GM10847 (cell line): ENCODE results near the gene PPP6R3.

ENCODE experiments used
- POLR2A ChIP-seq: IDR thresholded peaks from 2 replicates; pipeline ENCODE4 v1.6.1; 2011; ENCODE audit not compliant: insufficient read length; ENCODE audit errors: extremely low read depth

PPP6R3 gene, protein sequence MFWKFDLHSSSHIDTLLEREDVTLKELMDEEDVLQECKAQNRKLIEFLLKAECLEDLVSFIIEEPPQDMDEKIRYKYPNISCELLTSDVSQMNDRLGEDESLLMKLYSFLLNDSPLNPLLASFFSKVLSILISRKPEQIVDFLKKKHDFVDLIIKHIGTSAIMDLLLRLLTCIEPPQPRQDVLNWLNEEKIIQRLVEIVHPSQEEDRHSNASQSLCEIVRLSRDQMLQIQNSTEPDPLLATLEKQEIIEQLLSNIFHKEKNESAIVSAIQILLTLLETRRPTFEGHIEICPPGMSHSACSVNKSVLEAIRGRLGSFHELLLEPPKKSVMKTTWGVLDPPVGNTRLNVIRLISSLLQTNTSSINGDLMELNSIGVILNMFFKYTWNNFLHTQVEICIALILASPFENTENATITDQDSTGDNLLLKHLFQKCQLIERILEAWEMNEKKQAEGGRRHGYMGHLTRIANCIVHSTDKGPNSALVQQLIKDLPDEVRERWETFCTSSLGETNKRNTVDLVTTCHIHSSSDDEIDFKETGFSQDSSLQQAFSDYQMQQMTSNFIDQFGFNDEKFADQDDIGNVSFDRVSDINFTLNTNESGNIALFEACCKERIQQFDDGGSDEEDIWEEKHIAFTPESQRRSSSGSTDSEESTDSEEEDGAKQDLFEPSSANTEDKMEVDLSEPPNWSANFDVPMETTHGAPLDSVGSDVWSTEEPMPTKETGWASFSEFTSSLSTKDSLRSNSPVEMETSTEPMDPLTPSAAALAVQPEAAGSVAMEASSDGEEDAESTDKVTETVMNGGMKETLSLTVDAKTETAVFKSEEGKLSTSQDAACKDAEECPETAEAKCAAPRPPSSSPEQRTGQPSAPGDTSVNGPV

DNA sequence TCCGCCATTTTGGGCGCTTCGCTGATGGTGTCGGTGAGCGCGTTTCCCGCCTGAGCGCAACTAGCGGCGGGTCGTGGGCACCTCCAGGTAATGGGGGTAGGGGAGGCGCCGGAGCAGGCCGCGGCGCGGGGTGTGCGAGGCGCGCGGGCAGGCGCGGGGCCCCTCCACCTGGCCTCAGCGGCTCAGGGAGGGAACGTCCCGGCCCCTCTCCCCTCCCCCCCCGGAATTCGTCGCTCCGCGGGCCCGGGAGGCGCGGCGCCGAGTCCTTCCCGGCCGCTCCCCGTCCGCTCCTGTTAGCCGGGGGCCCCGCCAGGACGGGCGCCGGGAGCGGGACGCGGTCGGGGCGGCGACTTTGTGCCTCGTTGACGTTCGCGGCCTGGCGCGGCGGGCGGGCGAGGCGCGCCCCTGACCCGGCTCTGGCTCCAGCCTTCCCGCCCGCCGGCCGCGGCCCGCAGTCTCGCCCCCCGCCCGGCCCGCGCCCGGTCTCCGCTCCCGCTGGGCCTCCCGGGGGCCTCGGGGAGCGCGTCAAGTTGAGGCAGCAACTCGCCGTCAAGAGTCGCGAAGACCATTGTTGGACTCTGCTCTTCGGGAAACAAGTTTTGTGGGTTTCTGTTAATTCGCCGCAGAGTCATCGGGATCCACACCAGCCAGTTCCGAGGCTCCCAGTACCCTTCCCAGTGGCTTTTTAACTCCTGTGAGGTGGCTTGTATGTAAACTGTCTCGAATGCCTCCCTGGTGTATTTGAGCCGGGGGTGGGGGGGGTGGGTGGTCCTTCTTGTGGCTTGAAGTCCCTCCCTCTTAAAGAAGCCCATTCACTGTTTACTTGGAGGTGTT is at the start of gene PPP6R3:
Gene PPP6R3 (plus strand): TSS at position 12 of the 834 bp plus-strand sequence. CDS start 76,913 bp downstream, outside the sequence.
- TF ChIP-seq POLR2A = peak; percentile 85

DNA sequence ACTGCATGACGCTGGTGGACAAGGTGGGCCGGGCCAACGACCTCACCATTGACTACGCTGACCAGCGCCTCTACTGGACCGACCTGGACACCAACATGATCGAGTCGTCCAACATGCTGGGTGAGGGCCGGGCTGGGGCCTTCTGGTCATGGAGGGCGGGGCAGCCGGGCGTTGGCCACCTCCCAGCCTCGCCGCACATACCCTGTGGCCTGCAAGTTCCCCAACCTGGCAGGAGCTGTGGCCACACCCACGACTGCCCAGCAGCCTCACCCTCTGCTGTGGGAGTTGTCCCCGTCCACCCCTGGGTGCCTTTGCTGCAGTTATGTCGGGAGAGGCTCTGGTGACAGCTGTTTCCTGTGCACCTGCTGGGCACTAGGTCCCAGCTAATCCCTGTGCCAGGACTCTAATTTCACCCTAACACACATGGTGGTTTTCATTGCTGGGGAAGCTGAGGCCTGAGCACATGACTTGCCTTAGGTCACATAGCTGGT is 49.0 kb upstream of the PPP6R3 start:
- TF ChIP-seq POLR2A = no peak

DNA sequence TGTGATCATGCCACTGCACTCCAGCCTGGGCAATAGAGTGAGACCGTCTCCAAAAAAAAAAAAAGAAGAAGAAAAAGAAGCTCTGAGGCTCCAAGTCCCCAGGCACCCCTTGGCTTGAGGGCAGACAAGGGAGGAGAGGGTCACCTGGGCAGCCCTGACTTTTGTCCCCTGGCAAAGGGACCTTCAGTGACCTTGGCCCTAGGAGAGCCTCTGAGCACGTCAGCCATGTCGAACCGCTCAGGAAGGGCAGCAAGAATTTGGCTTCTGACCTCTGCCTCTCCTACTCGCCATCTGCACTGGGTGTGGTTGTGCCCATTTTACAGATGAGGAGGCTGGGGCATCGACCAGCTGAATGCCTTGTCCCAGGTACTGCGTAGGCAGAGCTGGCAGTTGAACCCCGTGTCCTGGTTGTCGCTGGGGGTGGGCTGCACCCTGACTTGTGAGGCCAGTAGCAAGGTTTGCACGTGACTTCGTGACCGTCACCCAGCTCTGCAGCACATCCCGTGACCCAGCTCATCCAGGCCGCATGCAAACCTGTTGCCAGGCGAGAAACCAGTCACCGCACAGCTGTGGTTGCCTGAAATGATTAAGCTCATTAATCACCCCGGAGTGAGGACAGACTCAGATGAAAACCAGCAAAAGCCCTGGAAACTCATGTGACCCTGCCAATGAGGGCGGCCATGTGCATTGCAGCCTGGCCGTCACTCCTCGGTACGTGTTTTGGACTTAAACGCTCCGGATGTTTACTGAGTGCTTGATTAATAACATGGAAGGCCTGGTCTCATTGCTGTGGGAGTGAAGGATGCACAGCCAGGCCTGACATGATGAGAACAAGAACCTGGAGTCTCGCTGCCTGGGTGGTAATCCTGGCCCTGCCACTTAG is 47.7 kb upstream of the PPP6R3 start:
- TF ChIP-seq POLR2A = no peak

DNA sequence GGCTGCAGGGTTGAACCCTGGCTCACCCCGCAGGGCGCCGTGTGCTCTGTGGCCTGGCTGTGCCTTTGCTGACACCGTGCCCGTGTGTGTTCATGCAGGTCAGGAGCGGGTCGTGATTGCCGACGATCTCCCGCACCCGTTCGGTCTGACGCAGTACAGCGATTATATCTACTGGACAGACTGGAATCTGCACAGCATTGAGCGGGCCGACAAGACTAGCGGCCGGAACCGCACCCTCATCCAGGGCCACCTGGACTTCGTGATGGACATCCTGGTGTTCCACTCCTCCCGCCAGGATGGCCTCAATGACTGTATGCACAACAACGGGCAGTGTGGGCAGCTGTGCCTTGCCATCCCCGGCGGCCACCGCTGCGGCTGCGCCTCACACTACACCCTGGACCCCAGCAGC is 47.0 kb upstream of the PPP6R3 start:
- TF ChIP-seq POLR2A = no peak

DNA sequence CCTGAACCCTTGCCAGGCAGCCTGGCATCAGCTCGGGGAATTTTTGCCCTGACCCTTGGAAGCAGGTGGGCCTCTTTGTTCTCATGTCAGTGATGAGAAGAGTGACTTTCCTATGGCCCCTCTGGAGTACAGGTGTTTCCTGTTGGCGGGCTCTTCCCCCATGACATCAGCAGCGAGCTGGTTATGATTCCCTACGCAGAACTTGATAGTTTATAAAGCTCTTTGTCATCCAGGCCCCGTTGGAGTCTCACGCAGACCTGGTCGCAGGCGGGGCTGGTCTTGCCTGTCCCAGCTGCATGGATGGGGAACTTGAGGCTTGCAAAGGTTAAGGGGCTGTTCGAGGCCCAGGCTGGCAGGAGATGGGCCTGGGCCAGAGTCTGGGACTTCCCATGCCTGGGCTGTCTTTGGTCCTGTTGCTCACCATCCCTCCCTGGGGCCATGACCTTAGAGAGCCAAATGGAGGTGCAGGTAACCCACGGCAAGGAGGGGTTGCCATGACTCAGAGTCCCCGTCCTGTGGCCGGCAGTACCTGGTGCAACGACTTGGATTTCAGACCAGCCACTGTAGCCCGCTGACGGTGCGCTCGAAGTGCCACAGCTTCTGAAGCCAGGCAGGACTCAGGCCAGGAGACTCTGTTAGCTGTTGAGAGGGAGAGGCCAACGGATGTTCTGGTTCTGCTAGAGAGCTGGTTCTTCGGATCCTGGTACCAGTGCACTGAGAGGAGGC is 45.9 kb upstream of the PPP6R3 start:
- TF ChIP-seq POLR2A = no peak

DNA sequence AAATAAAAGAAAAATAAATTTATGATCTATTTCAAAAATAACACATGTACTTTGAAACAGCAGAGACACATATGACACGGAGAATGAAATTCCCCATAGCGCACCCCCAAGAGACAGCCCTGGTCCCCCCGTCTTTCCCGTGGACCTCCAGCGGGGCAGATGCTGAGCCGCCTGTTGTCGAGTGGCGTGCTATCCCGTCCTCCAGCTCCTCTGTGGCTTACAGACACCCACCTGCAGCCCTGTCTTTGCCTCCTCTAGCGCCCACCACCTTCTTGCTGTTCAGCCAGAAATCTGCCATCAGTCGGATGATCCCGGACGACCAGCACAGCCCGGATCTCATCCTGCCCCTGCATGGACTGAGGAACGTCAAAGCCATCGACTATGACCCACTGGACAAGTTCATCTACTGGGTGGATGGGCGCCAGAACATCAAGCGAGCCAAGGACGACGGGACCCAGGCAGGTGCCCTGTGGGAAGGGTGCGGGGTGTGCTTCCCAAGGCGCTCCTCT is 44.4 kb upstream of the PPP6R3 start:
- no peak for TF ChIP-seq POLR2A

DNA sequence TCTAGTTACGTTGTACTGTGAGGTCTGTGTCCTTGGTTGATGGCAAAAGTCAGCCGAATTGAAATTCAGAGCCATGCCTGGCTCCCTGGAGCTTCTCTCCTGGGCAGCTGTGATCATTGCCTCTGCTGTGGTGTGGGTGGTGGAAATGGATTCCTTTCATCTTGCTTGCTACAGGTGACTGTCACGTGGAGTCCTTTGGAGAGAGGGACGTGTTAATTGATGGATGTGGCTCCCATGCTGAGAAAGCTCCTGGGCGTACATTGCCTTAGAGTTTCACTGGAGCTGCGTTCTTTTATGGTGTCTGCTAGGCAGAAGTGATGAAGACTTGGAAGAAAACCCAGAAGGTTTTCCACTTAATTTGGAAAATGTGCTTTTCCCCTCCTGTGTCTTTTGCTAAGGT is 41.9 kb upstream of the PPP6R3 start:
- no peak for TF ChIP-seq POLR2A

DNA sequence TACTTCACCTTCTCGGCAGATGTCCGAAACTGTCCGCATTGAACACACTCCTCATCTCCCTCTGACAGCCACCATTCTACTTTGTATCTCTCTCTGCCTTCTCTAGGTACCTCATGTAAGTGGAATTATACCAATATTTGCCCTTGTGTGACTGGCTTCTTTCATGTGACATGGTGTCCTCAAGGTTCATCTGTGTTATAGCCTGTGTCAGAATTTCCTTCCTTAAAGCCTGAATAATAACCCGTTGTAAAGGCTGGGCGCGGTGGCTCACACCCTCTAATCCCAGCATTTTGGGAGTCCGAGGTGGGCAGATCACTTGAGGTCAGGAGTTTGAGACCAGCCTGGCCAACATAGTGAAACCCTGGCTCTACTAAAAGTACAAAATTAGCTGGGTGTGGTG is 40.4 kb upstream of the PPP6R3 start:
- TF ChIP-seq POLR2A = no peak

DNA sequence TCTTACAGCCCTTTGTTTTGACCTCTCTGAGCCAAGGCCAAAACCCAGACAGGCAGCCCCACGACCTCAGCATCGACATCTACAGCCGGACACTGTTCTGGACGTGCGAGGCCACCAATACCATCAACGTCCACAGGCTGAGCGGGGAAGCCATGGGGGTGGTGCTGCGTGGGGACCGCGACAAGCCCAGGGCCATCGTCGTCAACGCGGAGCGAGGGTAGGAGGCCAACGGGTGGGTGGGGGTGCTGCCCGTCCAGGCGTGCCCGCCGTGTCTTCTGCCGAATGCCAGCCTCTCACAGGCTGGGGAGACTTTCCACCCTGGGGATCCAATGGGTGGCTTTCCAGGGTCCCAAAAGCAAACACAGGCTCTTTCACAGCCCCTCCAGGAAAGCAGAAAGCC is 37.1 kb upstream of the PPP6R3 start:
- no peak for TF ChIP-seq POLR2A

DNA sequence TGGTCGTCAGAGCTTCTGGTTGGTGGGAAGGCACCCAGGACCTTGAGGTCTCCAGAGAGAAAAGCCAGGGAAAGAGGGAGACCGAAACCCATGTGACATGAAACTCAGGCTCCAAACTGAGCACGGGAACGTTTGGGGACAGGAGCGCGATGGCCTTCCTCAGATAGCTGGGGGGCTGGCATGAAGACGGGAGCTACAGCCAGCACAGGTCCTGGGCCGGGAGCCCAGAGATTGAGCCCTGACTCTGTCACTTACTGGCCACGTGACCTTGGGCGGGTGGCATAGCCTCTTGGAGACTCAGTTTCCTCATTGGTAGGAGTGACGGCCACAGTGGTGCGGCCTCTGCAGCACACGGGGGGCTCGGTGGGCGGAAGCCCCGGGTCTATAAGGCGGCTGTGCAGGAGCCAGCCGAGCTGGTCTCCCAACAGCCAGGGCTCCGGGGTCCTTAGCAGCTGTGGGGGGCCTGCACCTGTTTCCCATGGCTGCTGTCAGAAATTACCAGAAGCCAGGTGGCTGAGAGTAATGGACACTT is 36.4 kb upstream of the PPP6R3 start:
- no peak for TF ChIP-seq POLR2A

DNA sequence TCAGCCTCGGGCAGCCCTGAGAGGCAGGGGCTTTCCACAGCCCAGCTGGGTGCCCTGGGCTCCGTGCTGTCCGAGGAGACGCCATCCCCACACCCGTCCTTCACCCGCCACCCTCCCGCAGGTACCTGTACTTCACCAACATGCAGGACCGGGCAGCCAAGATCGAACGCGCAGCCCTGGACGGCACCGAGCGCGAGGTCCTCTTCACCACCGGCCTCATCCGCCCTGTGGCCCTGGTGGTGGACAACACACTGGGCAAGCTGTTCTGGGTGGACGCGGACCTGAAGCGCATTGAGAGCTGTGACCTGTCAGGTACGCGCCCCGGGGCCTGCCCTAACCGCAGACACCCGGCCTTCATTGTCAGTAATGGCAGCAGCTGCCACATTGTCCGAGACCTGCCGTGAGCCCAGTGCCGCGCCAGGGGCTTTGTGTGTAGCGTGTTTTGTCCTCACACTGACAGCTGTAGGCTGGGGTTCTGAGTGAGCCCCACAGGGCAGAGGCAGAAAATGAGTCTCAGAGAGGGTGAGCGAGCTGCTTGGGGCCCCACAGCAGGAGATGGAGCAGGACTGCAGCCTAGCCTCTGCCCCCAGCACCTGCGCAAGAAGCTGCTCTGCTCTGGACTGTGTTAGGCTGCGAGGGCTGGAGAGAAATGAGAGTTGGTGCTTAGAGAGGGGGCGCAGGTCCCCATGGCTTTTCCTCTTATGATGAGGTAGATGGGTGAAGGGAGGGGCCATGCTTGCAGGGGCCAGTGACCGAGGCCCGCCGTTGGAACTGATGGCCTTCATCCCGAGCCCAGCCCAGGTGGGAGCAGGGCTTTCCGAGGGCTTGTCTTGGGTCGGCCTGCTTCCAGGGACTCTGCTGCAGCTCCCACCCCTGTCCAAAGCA is 35.3 kb upstream of the PPP6R3 start:
- no peak for TF ChIP-seq POLR2A

DNA sequence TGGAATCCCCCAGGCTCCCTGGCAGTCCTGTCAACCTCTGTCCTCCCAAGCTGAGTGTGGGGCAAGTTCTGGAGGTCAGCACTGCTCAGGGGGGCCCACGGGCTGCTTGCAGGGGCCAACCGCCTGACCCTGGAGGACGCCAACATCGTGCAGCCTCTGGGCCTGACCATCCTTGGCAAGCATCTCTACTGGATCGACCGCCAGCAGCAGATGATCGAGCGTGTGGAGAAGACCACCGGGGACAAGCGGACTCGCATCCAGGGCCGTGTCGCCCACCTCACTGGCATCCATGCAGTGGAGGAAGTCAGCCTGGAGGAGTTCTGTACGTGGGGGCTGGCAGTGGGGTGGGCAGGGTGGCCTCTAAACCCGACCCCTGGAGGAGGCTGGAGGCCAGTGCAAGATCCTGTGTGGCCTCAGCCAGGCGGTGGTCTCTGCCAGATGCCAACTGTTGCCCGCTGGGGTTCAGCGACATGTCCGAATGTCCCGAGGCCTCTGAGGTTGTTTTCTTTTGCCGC is 34.6 kb upstream of the PPP6R3 start:
- no peak for TF ChIP-seq POLR2A
